SK-N-SH (cell line): ENCODE measurements around the gene SNRPA1. TPM values are rescaled to one million over a fixed set of nuclear protein-coding genes. Genes with fewer than 3 reads are reported as not detected.

Experiments used
- CTCF ChIA-PET: fragments of 300-600, 350-600 bp; formaldehyde crosslinking; extraction: SDS; loops from one replicate; lab custom pipeline; 2021; lab: Yijun Ruan, JAX
- POLR2A ChIA-PET: fragments of 350-600 bp; sonication (Branson Sonifier 250); formaldehyde crosslinking; extraction: SDS; loops from one replicate; lab custom pipeline; 2020; ENCODE audit warnings: antibody characterized with exemption, inconsistent platforms; lab: Yijun Ruan, JAX
- DNase-seq: peaks from one replicate; pipeline ENCODE4 v3.0.0; 2012
- H2AFZ ChIP-seq: fragments of 200-600 bp; sonication (generic); 2 replicates; pipeline ENCODE4 v1.8.1; 2016; ENCODE audit warnings: antibody characterized with exemption, mild to moderate bottlenecking, low read depth
- H3F3A ChIP-seq: fragments of 200-600 bp; sonication (generic); replicated peaks from 2 replicates; pipeline ENCODE3; 2016; ENCODE audit warnings: antibody characterized with exemption, mild to moderate bottlenecking; ENCODE audit not compliant: insufficient read depth
- H3K27ac ChIP-seq, 2 experiments: fragments of 200-500 bp in 1 of 2; fragments of 200-600 bp in 1 of 2; sonication (Bioruptor generic) in 1 of 2; sonication (generic), shearing (Covaris generic) in 1 of 2; 2 replicates each; pipeline versions ENCODE4 v1.5.1 to v1.6.1; 2014 to 2016; ENCODE audit warnings: low read depth in 2 of 2, inconsistent platforms in 1 of 2, low read length in 1 of 2, mild to moderate bottlenecking in 1 of 2, mixed read lengths in 1 of 2
- H3K27me3 ChIP-seq: fragments of 200-600 bp; sonication (generic), shearing (Covaris generic); 2 replicates; pipeline ENCODE4 v1.6.1; 2016; ENCODE audit warnings: mixed run types; ENCODE audit not compliant: insufficient read depth
- H3K36me3 ChIP-seq, 2 experiments: fragments of 200-500 bp in 1 of 2; fragments of 200-600 bp in 1 of 2; sonication (Bioruptor generic) in 1 of 2; sonication (generic) in 1 of 2; replicated peaks in 1 of 2; 2 replicates each; pipeline versions ENCODE3 to v1.5.1; 2014 to 2016; ENCODE audit warnings: low read length in 1 of 2, mild to moderate bottlenecking in 1 of 2; ENCODE audit not compliant: insufficient read depth in 2 of 2, control insufficient read depth in 1 of 2
- H3K4me1 ChIP-seq, 2 experiments: fragments of 200-500 bp in 1 of 2; fragments of 200-600 bp in 1 of 2; sonication (Bioruptor generic) in 1 of 2; sonication (generic), shearing (Covaris generic) in 1 of 2; 2 replicates each; pipeline versions ENCODE4 v1.5.1 to v1.6.1; 2014 to 2016; ENCODE audit warnings: low read depth in 1 of 2, low read length in 1 of 2, mixed run types in 1 of 2; ENCODE audit not compliant: insufficient read depth in 2 of 2, control insufficient read depth in 1 of 2
- H3K4me2 ChIP-seq: fragments of 200-600 bp; sonication (generic), shearing (Covaris generic); 2 replicates; pipeline ENCODE4 v1.6.1; 2017; ENCODE audit warnings: mixed run types
- H3K4me3 ChIP-seq, 2 experiments: fragments of 200-500 bp in 1 of 2; fragments of 200-600 bp in 1 of 2; sonication (Bioruptor generic) in 1 of 2; sonication (generic), shearing (Covaris generic) in 1 of 2; 2 replicates each; pipeline versions ENCODE4 v1.5.1 to v1.8.1; 2014 to 2016; ENCODE audit warnings: low read depth in 2 of 2, inconsistent platforms in 1 of 2, low read length in 1 of 2, mild to moderate bottlenecking in 1 of 2, mixed read lengths in 1 of 2, moderate library complexity in 1 of 2
- H3K79me2 ChIP-seq: fragments of 200-600 bp; sonication (generic); 2 replicates; pipeline ENCODE4 v1.8.1; 2017; ENCODE audit warnings: mild to moderate bottlenecking; ENCODE audit not compliant: insufficient read depth
- H3K9ac ChIP-seq: fragments of 200-600 bp; sonication (generic); 2 replicates; pipeline ENCODE4 v1.6.1; 2017; ENCODE audit warnings: mixed run types
- H3K9me2 ChIP-seq: fragments of 200-600 bp; sonication (generic); 2 replicates; pipeline ENCODE4 v1.6.1; 2017; ENCODE audit warnings: mixed run types
- H3K9me3 ChIP-seq: fragments of 200-600 bp; sonication (generic); 2 replicates; pipeline ENCODE4 v1.6.1; 2017; ENCODE audit warnings: mixed run types, mild to moderate bottlenecking, moderate library complexity
- H4K20me1 ChIP-seq: fragments of 200-600 bp; sonication (generic); 2 replicates; pipeline ENCODE4 v1.6.1; 2017; ENCODE audit warnings: mild to moderate bottlenecking, mixed run types; ENCODE audit not compliant: insufficient read depth
- CHD2 ChIP-seq: fragments of 150-350 bp; IDR thresholded peaks from 2 replicates; pipeline ENCODE4 v1.6.1; 2018; ENCODE audit warnings: low read length; ENCODE audit not compliant: partially characterized antibody
- EZH2phosphoT487 ChIP-seq: fragments of 200-600 bp; sonication (generic); IDR thresholded peaks from 2 replicates; pipeline ENCODE4 v1.6.1; 2017; ENCODE audit warnings: low read depth, mixed run types, mild to moderate bottlenecking, antibody characterized with exemption, moderate library complexity, borderline replicate concordance
- FOSL2 ChIP-seq: IDR thresholded peaks from 2 replicates; pipeline ENCODE4 v1.4.0; 2012; ENCODE audit warnings: low read depth, mild to moderate bottlenecking, moderate library complexity, borderline replicate concordance
- FOXJ3 ChIP-seq: sonication (generic); formaldehyde crosslinking; IDR thresholded peaks from 2 replicates; pipeline ENCODE4 v1.5.1; 2020; ENCODE audit warnings: mild to moderate bottlenecking, missing genetic modification reagents
- GABPA ChIP-seq: IDR thresholded peaks from 2 replicates; pipeline ENCODE4 v1.4.0; 2012; ENCODE audit warnings: low read depth, mild to moderate bottlenecking
- GATA2 ChIP-seq: sonication (generic); formaldehyde crosslinking; IDR thresholded peaks from 2 replicates; pipeline ENCODE4 v1.5.0; 2020; ENCODE audit warnings: mild to moderate bottlenecking, missing genetic modification reagents
- MEF2A ChIP-seq: IDR thresholded peaks from 2 replicates; pipeline ENCODE4 v1.4.0; 2012; ENCODE audit warnings: low read depth, borderline replicate concordance
- NFIC ChIP-seq: IDR thresholded peaks from 2 replicates; pipeline ENCODE4 v1.4.0; 2012; ENCODE audit warnings: borderline replicate concordance
- NRF1 ChIP-seq: IDR thresholded peaks from 2 replicates; pipeline ENCODE4 v1.6.1; 2012; ENCODE audit warnings: low read depth, mild to moderate bottlenecking, low read length
- RAD21 ChIP-seq: IDR thresholded peaks from 2 replicates; pipeline ENCODE4 v1.6.1; 2012; ENCODE audit warnings: mild to moderate bottlenecking, low read length
- RCOR1 ChIP-seq: fragments of 150-350 bp; IDR thresholded peaks from 2 replicates; pipeline ENCODE4 v1.6.1; 2017; ENCODE audit warnings: antibody characterized with exemption, low read length
- RFX5 ChIP-seq: IDR thresholded peaks from 2 replicates; pipeline ENCODE4 v1.6.1; 2012; ENCODE audit warnings: mild to moderate bottlenecking, improper control_type of control experiment, low read length
- RXRA ChIP-seq: IDR thresholded peaks from 2 replicates; pipeline ENCODE4 v1.4.0; 2012; ENCODE audit warnings: low read depth, mild to moderate bottlenecking, borderline replicate concordance
- SIN3A ChIP-seq: IDR thresholded peaks from 2 replicates; pipeline ENCODE4 v1.6.1; 2012; ENCODE audit warnings: low read depth, mild to moderate bottlenecking, low read length, moderate library complexity, borderline replicate concordance
- TCF12 ChIP-seq: IDR thresholded peaks from 2 replicates; pipeline ENCODE4 v1.4.0; 2012
- TEAD4 ChIP-seq: IDR thresholded peaks from 2 replicates; pipeline ENCODE4 v1.4.0; 2012; ENCODE audit warnings: mild to moderate bottlenecking, borderline replicate concordance; ENCODE audit not compliant: insufficient read depth
- WGBS: methylation state at CpG from one replicate; pipeline ENCODE4 v1.1.6; 2017; ENCODE audit warnings: low lambda C conversion rate; 5-methylcytosine and 5-hydroxymethylcytosine counted together
- polyA plus RNA-seq, 3 experiments: library from polyadenylated mRNA; depleted of rRNA; stranded (reverse); fragments of >200 nt; gene quantifications; 2 replicates each; pipeline ENCODE4 v1.2.3, GENCODE V29; 2012
- TF ChIP-seq, protein P1 (sequence below): fragments of 150-350 bp; IDR thresholded peaks from 2 replicates; pipeline ENCODE4 v1.6.1; 2016; ENCODE audit warnings: mild to moderate bottlenecking, low read depth, low read length
- TF ChIP-seq, protein P2 (sequence below): IDR thresholded peaks from 2 replicates; pipeline ENCODE4 v1.6.1; 2012; ENCODE audit warnings: mild to moderate bottlenecking, low read depth, low read length, moderate library complexity
- TF ChIP-seq, protein P3 (sequence below): IDR thresholded peaks from 2 replicates; pipeline ENCODE4 v1.4.0; 2012; ENCODE audit warnings: low read depth
- TF ChIP-seq, protein P4 (sequence below): IDR thresholded peaks from 2 replicates; pipeline ENCODE4; 2012

The SNRPA1 gene
- polyA plus RNA-seq, 1 of the 3 experiments (the other 2 are of a cell fraction), result 62.3 TPM

DNA sequence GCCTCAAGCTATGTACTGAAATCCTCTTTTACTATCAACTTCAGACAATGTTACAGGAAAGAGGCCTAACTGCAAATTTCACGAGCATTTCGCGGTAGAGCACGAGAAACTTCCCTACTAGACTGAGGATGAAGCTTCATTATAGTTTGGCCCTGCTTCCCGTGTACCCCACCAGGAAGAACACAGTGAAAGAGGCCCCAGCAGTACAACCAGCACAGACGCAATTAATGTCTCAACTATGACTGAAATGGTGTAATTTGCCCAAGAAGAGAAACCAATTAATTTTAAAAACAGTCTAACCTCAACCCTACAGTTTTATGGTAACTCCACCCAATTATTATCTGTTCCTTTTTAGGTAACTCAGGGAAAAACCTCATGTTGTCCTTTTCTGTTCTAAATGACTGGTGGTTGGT, 55.3 kb downstream of the SNRPA1 start:
- Histone ChIP-seq H3K27me3 (no peaks in the 10 kb centered on the region), H3K9me2 (0 out of 2 replicates have a peak, but pooled peaks cover 3% of the 10 kb centered on the region), H3K27ac (no peak overlapping the region), H3K9me3 (no peaks in the 10 kb centered on the region), H4K20me1 (peaks cover 84% of the 10 kb centered on the region), H2AFZ (no peak overlapping the region), H3K79me2 (peaks cover 100% of the 10 kb centered on the region), H3K4me3 (no peak overlapping the region), H3K36me3 (peaks cover 2 to 13% of the 10 kb centered on the region in 2 experiments), H3F3A (no peaks in the 10 kb centered on the region)
- 94% methylated on average over 6 of the region's 6 CpGs for WGBS
- POLR2A ChIA-PET, result no interaction called here
- TF ChIP-seq SIN3A, result no peak
- TF ChIP-seq GABPA, result no peak
- no peak for TF ChIP-seq RXRA
- TF ChIP-seq CHD2, result no peak
- TF ChIP-seq GATA2, result no peak
- TF ChIP-seq FOXJ3 (CRISPR knock-in tag), result no peak
- TF ChIP-seq, protein P1, sequence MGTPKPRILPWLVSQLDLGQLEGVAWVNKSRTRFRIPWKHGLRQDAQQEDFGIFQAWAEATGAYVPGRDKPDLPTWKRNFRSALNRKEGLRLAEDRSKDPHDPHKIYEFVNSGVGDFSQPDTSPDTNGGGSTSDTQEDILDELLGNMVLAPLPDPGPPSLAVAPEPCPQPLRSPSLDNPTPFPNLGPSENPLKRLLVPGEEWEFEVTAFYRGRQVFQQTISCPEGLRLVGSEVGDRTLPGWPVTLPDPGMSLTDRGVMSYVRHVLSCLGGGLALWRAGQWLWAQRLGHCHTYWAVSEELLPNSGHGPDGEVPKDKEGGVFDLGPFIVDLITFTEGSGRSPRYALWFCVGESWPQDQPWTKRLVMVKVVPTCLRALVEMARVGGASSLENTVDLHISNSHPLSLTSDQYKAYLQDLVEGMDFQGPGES, result no peak
- no peak for TF ChIP-seq TCF12
- no peak for TF ChIP-seq RCOR1
- TF ChIP-seq FOSL2, result no peak
- no peak for TF ChIP-seq RAD21
- no peak for TF ChIP-seq MEF2A
- TF ChIP-seq, protein P2, sequence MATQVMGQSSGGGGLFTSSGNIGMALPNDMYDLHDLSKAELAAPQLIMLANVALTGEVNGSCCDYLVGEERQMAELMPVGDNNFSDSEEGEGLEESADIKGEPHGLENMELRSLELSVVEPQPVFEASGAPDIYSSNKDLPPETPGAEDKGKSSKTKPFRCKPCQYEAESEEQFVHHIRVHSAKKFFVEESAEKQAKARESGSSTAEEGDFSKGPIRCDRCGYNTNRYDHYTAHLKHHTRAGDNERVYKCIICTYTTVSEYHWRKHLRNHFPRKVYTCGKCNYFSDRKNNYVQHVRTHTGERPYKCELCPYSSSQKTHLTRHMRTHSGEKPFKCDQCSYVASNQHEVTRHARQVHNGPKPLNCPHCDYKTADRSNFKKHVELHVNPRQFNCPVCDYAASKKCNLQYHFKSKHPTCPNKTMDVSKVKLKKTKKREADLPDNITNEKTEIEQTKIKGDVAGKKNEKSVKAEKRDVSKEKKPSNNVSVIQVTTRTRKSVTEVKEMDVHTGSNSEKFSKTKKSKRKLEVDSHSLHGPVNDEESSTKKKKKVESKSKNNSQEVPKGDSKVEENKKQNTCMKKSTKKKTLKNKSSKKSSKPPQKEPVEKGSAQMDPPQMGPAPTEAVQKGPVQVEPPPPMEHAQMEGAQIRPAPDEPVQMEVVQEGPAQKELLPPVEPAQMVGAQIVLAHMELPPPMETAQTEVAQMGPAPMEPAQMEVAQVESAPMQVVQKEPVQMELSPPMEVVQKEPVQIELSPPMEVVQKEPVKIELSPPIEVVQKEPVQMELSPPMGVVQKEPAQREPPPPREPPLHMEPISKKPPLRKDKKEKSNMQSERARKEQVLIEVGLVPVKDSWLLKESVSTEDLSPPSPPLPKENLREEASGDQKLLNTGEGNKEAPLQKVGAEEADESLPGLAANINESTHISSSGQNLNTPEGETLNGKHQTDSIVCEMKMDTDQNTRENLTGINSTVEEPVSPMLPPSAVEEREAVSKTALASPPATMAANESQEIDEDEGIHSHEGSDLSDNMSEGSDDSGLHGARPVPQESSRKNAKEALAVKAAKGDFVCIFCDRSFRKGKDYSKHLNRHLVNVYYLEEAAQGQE, result no peak
- TF ChIP-seq NRF1, result no peak
- TF ChIP-seq, all 33 proteins: peak for 0
- CTCF ChIA-PET, result interaction anchor here (1.3 to 2.1 kb wide), 2 partner anchors 118 to 232 kb away, joined by 3 to 15 read pairs; no protein-coding TSS in a partner anchor
- no peak for DNase-seq
- no peak overlapping the region for H3K4me2 ChIP-seq
- H3K4me1 ChIP-seq, result peaks cover 15 to 17% of the 10 kb centered on the region in 2 experiments; a peak in 1 of 4 replicates
- no peak overlapping the region for H3K9ac ChIP-seq

DNA sequence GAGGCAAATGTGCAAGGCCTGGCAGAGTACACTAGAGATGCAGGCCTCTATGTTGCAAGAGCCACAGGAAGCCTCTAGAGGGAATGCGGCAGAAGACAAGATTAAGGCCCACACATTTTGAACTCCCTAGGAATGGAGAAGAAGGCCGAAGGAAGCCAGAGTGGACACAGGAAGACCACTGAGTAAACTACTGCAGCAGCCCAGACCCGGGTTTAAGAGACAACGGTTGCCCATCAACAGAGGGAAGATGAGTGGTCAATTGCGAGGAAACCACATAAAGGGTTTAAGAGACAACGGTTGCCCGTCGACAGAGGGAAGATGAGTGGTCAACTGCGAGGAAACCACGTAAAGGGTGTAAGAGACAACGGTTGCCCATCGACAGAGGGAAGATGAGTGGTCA, 57.8 kb downstream of the SNRPA1 start:
- no peak for DNase-seq
- Histone ChIP-seq H3K27me3 (no peaks in the 10 kb centered on the region), H3K27ac (no peak overlapping the region), H2AFZ (no peak overlapping the region), H3K4me3 (no peak overlapping the region), H3K36me3 (peaks cover 14 to 30% of the 10 kb centered on the region in 2 experiments), H3K4me1 (peaks cover 12% of the 10 kb centered on the region in 2 experiments; a peak in 1 of 4 replicates), H3K79me2 (peaks cover 100% of the 10 kb centered on the region), H3K4me2 (no peak overlapping the region), H4K20me1 (peaks cover 82% of the 10 kb centered on the region), H3F3A (no peaks in the 10 kb centered on the region), H3K9me2 (0 out of 2 replicates have a peak, but pooled peaks cover 3% of the 10 kb centered on the region), H3K9me3 (no peaks in the 10 kb centered on the region), H3K9ac (no peak overlapping the region)
- CTCF ChIA-PET, result no interaction called here
- POLR2A ChIA-PET, result no interaction called here
- 95% methylated on average over 12 of the region's 12 CpGs for WGBS
- no peak for TF ChIP-seq NRF1
- no peak for TF ChIP-seq SIN3A
- no peak for TF ChIP-seq RFX5
- TF ChIP-seq TEAD4, result no peak
- no peak for TF ChIP-seq EZH2phosphoT487
- TF ChIP-seq, protein P3, sequence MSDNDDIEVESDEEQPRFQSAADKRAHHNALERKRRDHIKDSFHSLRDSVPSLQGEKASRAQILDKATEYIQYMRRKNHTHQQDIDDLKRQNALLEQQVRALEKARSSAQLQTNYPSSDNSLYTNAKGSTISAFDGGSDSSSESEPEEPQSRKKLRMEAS, result no peak
- TF ChIP-seq FOSL2, result no peak
- TF ChIP-seq, protein P4, sequence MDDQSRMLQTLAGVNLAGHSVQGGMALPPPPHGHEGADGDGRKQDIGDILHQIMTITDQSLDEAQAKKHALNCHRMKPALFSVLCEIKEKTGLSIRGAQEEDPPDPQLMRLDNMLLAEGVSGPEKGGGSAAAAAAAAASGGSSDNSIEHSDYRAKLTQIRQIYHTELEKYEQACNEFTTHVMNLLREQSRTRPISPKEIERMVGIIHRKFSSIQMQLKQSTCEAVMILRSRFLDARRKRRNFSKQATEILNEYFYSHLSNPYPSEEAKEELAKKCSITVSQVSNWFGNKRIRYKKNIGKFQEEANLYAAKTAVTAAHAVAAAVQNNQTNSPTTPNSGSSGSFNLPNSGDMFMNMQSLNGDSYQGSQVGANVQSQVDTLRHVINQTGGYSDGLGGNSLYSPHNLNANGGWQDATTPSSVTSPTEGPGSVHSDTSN, result no peak
- TF ChIP-seq RAD21, result no peak
- TF ChIP-seq GATA2, result no peak
- no peak for TF ChIP-seq NFIC
- TF ChIP-seq RXRA, result no peak
